ENCODE measurements around the gene TRIO.

TRIO gene

DNA sequence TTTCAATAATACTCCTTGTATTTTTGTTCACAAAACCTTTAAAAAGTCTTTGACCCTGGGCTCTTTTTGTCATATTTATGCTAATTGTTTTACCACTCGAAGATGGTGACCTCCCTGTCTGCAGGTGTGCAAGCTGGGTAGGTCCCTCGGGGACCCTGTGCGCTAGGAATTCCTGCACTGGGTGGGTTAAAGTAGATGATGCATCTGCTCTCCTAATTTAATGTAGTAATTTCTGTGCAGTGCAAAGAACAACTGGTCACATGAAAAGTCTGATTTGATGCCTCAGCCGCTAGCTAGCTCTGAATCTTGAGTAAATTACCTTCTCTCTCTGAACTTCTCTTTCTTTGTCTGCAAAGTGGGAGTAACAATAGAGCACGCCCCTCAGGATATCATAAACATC, 299.4 kb downstream of the TRIO start:
- H2AFZ ChIP-seq (ENCODE audit: insufficient read depth, low read length, poor library complexity), result no peak overlapping the region
- no peak overlapping the region for H3K18ac ChIP-seq (ENCODE audit: low read length)
- H2BK5ac ChIP-seq (ENCODE audit: low read depth, low read length, poor library complexity), result no peak overlapping the region
- no peak overlapping the region for H3K9ac ChIP-seq (ENCODE audit: low read length)
- peaks cover 1% of the 10 kb centered on the region for H3K9me3 ChIP-seq (ENCODE audit: insufficient read depth, low read depth, low read length)
- peaks cover 16% of the 10 kb centered on the region for H3K79me1 ChIP-seq (ENCODE audit: low read length)
- no peak overlapping the region for H3K23ac ChIP-seq (ENCODE audit: low read length)
- no peak overlapping the region for H4K8ac ChIP-seq (ENCODE audit: low read depth, low read length)
- H3K36me3 ChIP-seq (ENCODE audit: control insufficient read depth in 1 of 2, insufficient read depth in 2 of 2, low read length in 2 of 2), result peaks cover 7 to 8% of the 10 kb centered on the region in 2 experiments
- H2BK12ac ChIP-seq (ENCODE audit: low read length), result no peak overlapping the region
- H3K4me2 ChIP-seq (ENCODE audit: low read length), result no peak overlapping the region
- H3K27ac ChIP-seq (ENCODE audit: low read depth, low read length), result no peak overlapping the region
- H4K91ac ChIP-seq (ENCODE audit: low read depth, low read length), result peak overlapping the region; percentile 34
- WGBS (ENCODE audit: extremely low coverage, insufficient coverage, insufficient read length), result no CpG with 5 or more reads among the region's 5 CpGs
- H3K4ac ChIP-seq (ENCODE audit: low read depth, low read length), result no peak overlapping the region
- no peak overlapping the region for H3K4me3 ChIP-seq (ENCODE audit: low read depth, low read length)
- no peak overlapping the region for H2BK120ac ChIP-seq (ENCODE audit: insufficient read depth, low read length, poor library complexity)
- no peaks in the 10 kb centered on the region for H3K27me3 ChIP-seq (ENCODE audit: insufficient read depth, low read length)
- no peak overlapping the region for H3K14ac ChIP-seq (ENCODE audit: low read length)
- H2AK5ac ChIP-seq (ENCODE audit: low read length), result no peak overlapping the region
- peaks cover 14 to 29% of the 10 kb centered on the region in 2 experiments for H3K4me1 ChIP-seq (ENCODE audit: control insufficient read depth in 1 of 2, insufficient read depth in 2 of 2, low read length in 2 of 2)
- H3K79me2 ChIP-seq (ENCODE audit: control insufficient read depth, insufficient read depth, low read length, poor library complexity), result peaks cover 3% of the 10 kb centered on the region
- DNase-seq, result no peak
- H4K12ac ChIP-seq (ENCODE audit: low read depth, low read length), result no peak overlapping the region

DNA sequence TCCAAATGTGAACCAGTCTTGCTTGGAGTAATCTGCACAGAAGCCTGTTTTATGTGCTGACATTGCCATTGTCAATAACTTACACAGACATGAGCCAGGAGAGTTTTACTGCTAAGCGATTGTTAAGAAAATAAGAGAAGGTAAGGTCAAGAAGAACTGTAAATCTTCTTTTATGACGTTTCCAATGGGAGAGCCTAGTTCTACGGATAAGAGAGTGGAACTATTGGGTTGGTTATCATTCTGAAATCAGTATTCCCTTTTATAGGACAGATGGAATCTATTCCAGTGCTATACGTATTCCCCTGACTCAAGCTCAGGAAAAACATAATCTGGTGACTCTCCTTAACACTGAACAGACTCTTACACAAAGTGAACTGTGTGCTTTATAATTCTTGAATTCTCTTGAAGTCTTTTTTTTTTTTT, 300.5 kb downstream of the TRIO start:
- H3K27ac ChIP-seq (ENCODE audit: low read depth, low read length), result peak overlapping the region; percentile 3
- H3K36me3 ChIP-seq (ENCODE audit: control insufficient read depth in 1 of 2, insufficient read depth in 2 of 2, low read length in 2 of 2), result peaks cover 7 to 8% of the 10 kb centered on the region in 2 experiments
- H3K4ac ChIP-seq (ENCODE audit: low read depth, low read length), result no peak overlapping the region
- H3K4me3 ChIP-seq (ENCODE audit: low read depth, low read length), result no peak overlapping the region
- no peak overlapping the region for H3K9ac ChIP-seq (ENCODE audit: low read length)
- H3K9me3 ChIP-seq (ENCODE audit: insufficient read depth, low read depth, low read length), result peaks cover 1% of the 10 kb centered on the region
- H2BK5ac ChIP-seq (ENCODE audit: low read depth, low read length, poor library complexity), result no peak overlapping the region
- no peak overlapping the region for H4K91ac ChIP-seq (ENCODE audit: low read depth, low read length)
- H3K18ac ChIP-seq (ENCODE audit: low read length), result no peak overlapping the region
- no peak overlapping the region for H2AK5ac ChIP-seq (ENCODE audit: low read length)
- peaks cover 3% of the 10 kb centered on the region for H3K79me2 ChIP-seq (ENCODE audit: control insufficient read depth, insufficient read depth, low read length, poor library complexity)
- H4K8ac ChIP-seq (ENCODE audit: low read depth, low read length), result no peak overlapping the region
- peaks cover 19% of the 10 kb centered on the region for H3K79me1 ChIP-seq (ENCODE audit: low read length)
- no peak overlapping the region for H2BK12ac ChIP-seq (ENCODE audit: low read length)
- no peak overlapping the region for H3K23ac ChIP-seq (ENCODE audit: low read length)
- H3K4me1 ChIP-seq (ENCODE audit: control insufficient read depth in 1 of 2, insufficient read depth in 2 of 2, low read length in 2 of 2), result peaks cover 19 to 34% of the 10 kb centered on the region in 2 experiments
- DNase-seq, result no peak
- H3K27me3 ChIP-seq (ENCODE audit: insufficient read depth, low read length), result no peaks in the 10 kb centered on the region
- WGBS (ENCODE audit: extremely low coverage, insufficient coverage, insufficient read length), result no CpG with 5 or more reads among the region's 4 CpGs
- H2AFZ ChIP-seq (ENCODE audit: insufficient read depth, low read length, poor library complexity), result no peak overlapping the region
- no peak overlapping the region for H4K12ac ChIP-seq (ENCODE audit: low read depth, low read length)
- no peak overlapping the region for H3K4me2 ChIP-seq (ENCODE audit: low read length)
- H3K14ac ChIP-seq (ENCODE audit: low read length), result no peak overlapping the region
- no peak overlapping the region for H2BK120ac ChIP-seq (ENCODE audit: insufficient read depth, low read length, poor library complexity)

DNA sequence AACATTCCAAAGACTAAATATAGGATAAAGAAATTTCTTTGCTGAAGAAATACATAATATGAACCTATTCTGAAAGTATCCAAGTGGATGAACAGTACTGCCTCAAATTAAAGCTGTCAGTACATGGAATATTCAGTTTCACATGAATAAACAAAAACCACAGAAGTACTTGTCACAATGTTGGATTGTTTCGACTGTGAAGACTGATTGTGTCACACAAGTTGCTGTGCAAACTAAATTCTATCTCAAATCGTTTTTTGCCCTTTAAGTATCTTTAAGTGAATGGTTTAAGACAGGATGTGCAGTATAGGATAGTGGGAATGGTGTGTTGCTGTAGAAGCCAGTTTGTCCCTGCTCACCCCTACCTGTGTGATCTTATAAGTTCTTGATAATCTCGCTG, 301.0 kb downstream of the TRIO start:
- no peak overlapping the region for H3K4me2 ChIP-seq (ENCODE audit: low read length)
- H4K8ac ChIP-seq (ENCODE audit: low read depth, low read length), result no peak overlapping the region
- no peaks in the 10 kb centered on the region for H3K27me3 ChIP-seq (ENCODE audit: insufficient read depth, low read length)
- no peak overlapping the region for H2BK12ac ChIP-seq (ENCODE audit: low read length)
- no peak for DNase-seq
- H3K27ac ChIP-seq (ENCODE audit: low read depth, low read length), result no peak overlapping the region
- H3K23ac ChIP-seq (ENCODE audit: low read length), result no peak overlapping the region
- H3K79me2 ChIP-seq (ENCODE audit: control insufficient read depth, insufficient read depth, low read length, poor library complexity), result peaks cover 3% of the 10 kb centered on the region
- H3K4ac ChIP-seq (ENCODE audit: low read depth, low read length), result no peak overlapping the region
- peaks cover 1% of the 10 kb centered on the region for H3K9me3 ChIP-seq (ENCODE audit: insufficient read depth, low read depth, low read length)
- H2BK5ac ChIP-seq (ENCODE audit: low read depth, low read length, poor library complexity), result no peak overlapping the region
- H3K36me3 ChIP-seq (ENCODE audit: control insufficient read depth in 1 of 2, insufficient read depth in 2 of 2, low read length in 2 of 2), result peaks cover 7 to 8% of the 10 kb centered on the region in 2 experiments
- H2AFZ ChIP-seq (ENCODE audit: insufficient read depth, low read length, poor library complexity), result no peak overlapping the region
- no peak overlapping the region for H2AK5ac ChIP-seq (ENCODE audit: low read length)
- H3K4me1 ChIP-seq (ENCODE audit: control insufficient read depth in 1 of 2, insufficient read depth in 2 of 2, low read length in 2 of 2), result peaks cover 22 to 36% of the 10 kb centered on the region in 2 experiments
- H3K9ac ChIP-seq (ENCODE audit: low read length), result no peak overlapping the region
- no peak overlapping the region for H2BK120ac ChIP-seq (ENCODE audit: insufficient read depth, low read length, poor library complexity)
- H3K18ac ChIP-seq (ENCODE audit: low read length), result no peak overlapping the region
- no peak overlapping the region for H4K12ac ChIP-seq (ENCODE audit: low read depth, low read length)
- H3K14ac ChIP-seq (ENCODE audit: low read length), result no peak overlapping the region
- peaks cover 19% of the 10 kb centered on the region for H3K79me1 ChIP-seq (ENCODE audit: low read length)
- no peak overlapping the region for H3K4me3 ChIP-seq (ENCODE audit: low read depth, low read length)
- WGBS (ENCODE audit: extremely low coverage, insufficient coverage, insufficient read length), result no CpG with 5 or more reads among the region's 3 CpGs
- no peak overlapping the region for H4K91ac ChIP-seq (ENCODE audit: low read depth, low read length)

DNA sequence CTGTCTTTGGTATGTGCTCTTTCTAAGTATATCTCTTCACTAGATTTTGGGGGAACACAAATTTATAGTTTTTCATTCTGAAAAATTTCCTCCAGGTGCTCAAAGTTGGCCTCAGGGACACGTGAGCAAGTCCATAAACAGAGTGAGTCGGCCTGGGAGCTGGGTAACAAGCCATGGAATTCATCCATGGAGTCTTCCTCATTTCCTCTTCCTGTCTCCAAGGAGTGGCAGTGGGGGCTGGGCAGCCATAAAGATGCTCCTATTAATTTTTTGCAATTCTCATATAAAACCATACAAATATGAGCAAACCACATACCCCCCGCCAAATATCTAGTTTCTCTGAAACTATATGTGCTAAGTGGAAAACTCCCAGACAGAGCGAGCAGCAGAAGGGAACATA, 301.9 kb downstream of the TRIO start:
- Histone ChIP-seq H2BK5ac (ENCODE audit: low read depth, low read length, poor library complexity) (no peak overlapping the region), H2AK5ac (ENCODE audit: low read length) (no peak overlapping the region), H3K79me2 (ENCODE audit: control insufficient read depth, insufficient read depth, low read length, poor library complexity) (peaks cover 3% of the 10 kb centered on the region), H3K14ac (ENCODE audit: low read length) (no peak overlapping the region), H4K91ac (ENCODE audit: low read depth, low read length) (no peak overlapping the region), H3K4me3 (ENCODE audit: low read depth, low read length) (no peak overlapping the region), H3K23ac (ENCODE audit: low read length) (no peak overlapping the region), H3K4me1 (ENCODE audit: control insufficient read depth in 1 of 2, insufficient read depth in 2 of 2, low read length in 2 of 2) (peaks cover 25 to 40% of the 10 kb centered on the region in 2 experiments), H3K79me1 (ENCODE audit: low read length) (peaks cover 19% of the 10 kb centered on the region), H4K12ac (ENCODE audit: low read depth, low read length) (no peak overlapping the region), H3K18ac (ENCODE audit: low read length) (no peak overlapping the region), H3K4ac (ENCODE audit: low read depth, low read length) (no peak overlapping the region), H2BK12ac (ENCODE audit: low read length) (no peak overlapping the region), H3K27me3 (ENCODE audit: insufficient read depth, low read length) (no peaks in the 10 kb centered on the region), H3K27ac (ENCODE audit: low read depth, low read length) (peak overlapping the region; percentile 81), H2BK120ac (ENCODE audit: insufficient read depth, low read length, poor library complexity) (no peak overlapping the region), H3K36me3 (ENCODE audit: control insufficient read depth in 1 of 2, insufficient read depth in 2 of 2, low read length in 2 of 2) (peaks cover 7 to 8% of the 10 kb centered on the region in 2 experiments), H3K9me3 (ENCODE audit: insufficient read depth, low read depth, low read length) (peaks cover 1% of the 10 kb centered on the region), H2AFZ (ENCODE audit: insufficient read depth, low read length, poor library complexity) (no peak overlapping the region), H4K8ac (ENCODE audit: low read depth, low read length) (no peak overlapping the region), H3K9ac (ENCODE audit: low read length) (no peak overlapping the region), H3K4me2 (ENCODE audit: low read length) (no peak overlapping the region)
- no peak for DNase-seq
- 100% methylated on average over 1 of the region's 4 CpGs for WGBS (ENCODE audit: extremely low coverage, insufficient coverage, insufficient read length)

All from trophoblast cell (in vitro differentiated cells and primary cell).